HepG2 (cell line): ENCODE data around the gene ORC2. TPM values are rescaled to one million over a fixed set of nuclear protein-coding genes. Genes with fewer than 3 reads are reported as not detected.

ENCODE experiments used
- ELF3 ChIP-seq: IDR thresholded peaks from 2 replicates; pipeline ENCODE4 v1.6.1; 2016; ENCODE audit warnings: missing genetic modification reagents, missing compliant biosample characterization
- GATAD2A ChIP-seq: IDR thresholded peaks from 2 replicates; pipeline ENCODE4 v1.6.1; 2016
- HMGXB4 ChIP-seq, 2 experiments: sonication (generic) in 1 of 2; formaldehyde crosslinking in 1 of 2; IDR thresholded peaks; 2 replicates each; pipeline versions ENCODE4 v1.4.0 to v1.6.1; 2018 to 2020; ENCODE audit warnings: missing genetic modification reagents in 2 of 2, borderline replicate concordance in 1 of 2, low read depth in 1 of 2, mild to moderate bottlenecking in 1 of 2, missing biosample characterization in 1 of 2
- KLF11 ChIP-seq: IDR thresholded peaks from 2 replicates; pipeline ENCODE4 v1.6.1; 2016; ENCODE audit warnings: missing compliant biosample characterization
- MIER2 ChIP-seq: IDR thresholded peaks from 2 replicates; pipeline ENCODE4 v1.6.1; 2016; ENCODE audit warnings: missing biosample characterization, missing genetic modification reagents
- NONO ChIP-seq, 2 experiments: fragments of 450-650 bp in 1 of 2; sonication (generic) in 1 of 2; formaldehyde crosslinking in 1 of 2; IDR thresholded peaks in 1 of 2; conservative IDR thresholded peaks in 1 of 2; 2 replicates each; pipeline versions ENCODE4 v1.6.1 to v1.8.0; 2017 to 2022; ENCODE audit warnings: mild to moderate bottlenecking in 1 of 2, missing genetic modification reagents in 1 of 2, moderate library complexity in 1 of 2
- NR2C2 ChIP-seq: sonication (generic); formaldehyde crosslinking; IDR thresholded peaks from 2 replicates; pipeline ENCODE4 v1.4.0; 2020; ENCODE audit warnings: missing genetic modification reagents, mild to moderate bottlenecking, moderate library complexity, borderline replicate concordance
- PATZ1 ChIP-seq: sonication (generic); formaldehyde crosslinking; IDR thresholded peaks from 2 replicates; pipeline ENCODE4 v1.4.0; 2020; ENCODE audit warnings: missing genetic modification reagents
- SAFB2 ChIP-seq: sonication (generic); formaldehyde crosslinking; IDR thresholded peaks from 2 replicates; pipeline ENCODE4 v1.5.1; 2020; ENCODE audit warnings: missing genetic modification reagents, low read depth, mild to moderate bottlenecking, borderline replicate concordance
- STAG1 ChIP-seq: sonication (generic); formaldehyde crosslinking; IDR thresholded peaks from 2 replicates; pipeline ENCODE4 v1.4.0; 2020; ENCODE audit warnings: missing genetic modification reagents
- THAP7 ChIP-seq: sonication (generic); formaldehyde crosslinking; IDR thresholded peaks from 2 replicates; pipeline ENCODE4 v1.8.1; 2023; ENCODE audit warnings: mild to moderate bottlenecking, missing genetic modification reagents
- YEATS2 ChIP-seq: sonication (generic); formaldehyde crosslinking; IDR thresholded peaks from 2 replicates; pipeline ENCODE4 v1.4.0; 2020; ENCODE audit warnings: missing genetic modification reagents, borderline replicate concordance
- ZNF138 ChIP-seq: sonication (generic); formaldehyde crosslinking; IDR thresholded peaks from 2 replicates; pipeline ENCODE4 v1.5.0; 2020; ENCODE audit warnings: mild to moderate bottlenecking, low read depth, missing genetic modification reagents
- ZNF264 ChIP-seq: sonication (generic); formaldehyde crosslinking; IDR thresholded peaks from 2 replicates; pipeline ENCODE4 v1.4.0; 2020; ENCODE audit warnings: missing genetic modification reagents
- polyA plus RNA-seq, 8 experiments: library from polyadenylated mRNA; depleted of rRNA in 3 of 8; stranded (reverse) in 7 of 8; unstranded in 1 of 8; fragments of >200 nt; fragmentation: Illumina TruSeq in 4 of 8; extraction: Trizol in 4 of 8; gene quantifications; 2 replicates each; pipeline versions ENCODE4 v1.2.1 to v1.2.3, GENCODE V29; 2011 to 2016; ENCODE audit warnings: low read depth in 4 of 8, missing spikeins in 1 of 8, mixed read lengths in 1 of 8; ENCODE audit not compliant: insufficient read depth in 1 of 8
- total RNA-seq, 5 experiments: library from RNA; depleted of rRNA; stranded (reverse); fragments of >200 nt; fragmentation: Illumina TruSeq; extraction: Trizol; gene quantifications; 2 replicates each; pipeline ENCODE4 v1.2.3, GENCODE V29; 2016; ENCODE audit warnings: low read depth in 1 of 5
- TF ChIP-seq, protein P1 (sequence below): sonication (generic); formaldehyde crosslinking; IDR thresholded peaks from 2 replicates; pipeline ENCODE4 v1.4.0; 2020; ENCODE audit warnings: missing genetic modification reagents, borderline replicate concordance
- TF ChIP-seq, protein P2 (sequence below): sonication (generic); formaldehyde crosslinking; IDR thresholded peaks from 2 replicates; pipeline ENCODE4 v1.8.1; 2023; ENCODE audit warnings: mild to moderate bottlenecking, missing genetic modification reagents, borderline replicate concordance
- TF ChIP-seq, protein P3 (sequence below): IDR thresholded peaks from 2 replicates; pipeline ENCODE4 v1.6.1; 2018; ENCODE audit warnings: missing genetic modification reagents

Gene ORC2
- total and polyA plus RNA-seq, 2 of the 13 experiments (the other 11 are each of a cell fraction or from before 2014, with no cell fraction given): 19.3 to 73.5 TPM

- TF ChIP-seq, protein P1, sequence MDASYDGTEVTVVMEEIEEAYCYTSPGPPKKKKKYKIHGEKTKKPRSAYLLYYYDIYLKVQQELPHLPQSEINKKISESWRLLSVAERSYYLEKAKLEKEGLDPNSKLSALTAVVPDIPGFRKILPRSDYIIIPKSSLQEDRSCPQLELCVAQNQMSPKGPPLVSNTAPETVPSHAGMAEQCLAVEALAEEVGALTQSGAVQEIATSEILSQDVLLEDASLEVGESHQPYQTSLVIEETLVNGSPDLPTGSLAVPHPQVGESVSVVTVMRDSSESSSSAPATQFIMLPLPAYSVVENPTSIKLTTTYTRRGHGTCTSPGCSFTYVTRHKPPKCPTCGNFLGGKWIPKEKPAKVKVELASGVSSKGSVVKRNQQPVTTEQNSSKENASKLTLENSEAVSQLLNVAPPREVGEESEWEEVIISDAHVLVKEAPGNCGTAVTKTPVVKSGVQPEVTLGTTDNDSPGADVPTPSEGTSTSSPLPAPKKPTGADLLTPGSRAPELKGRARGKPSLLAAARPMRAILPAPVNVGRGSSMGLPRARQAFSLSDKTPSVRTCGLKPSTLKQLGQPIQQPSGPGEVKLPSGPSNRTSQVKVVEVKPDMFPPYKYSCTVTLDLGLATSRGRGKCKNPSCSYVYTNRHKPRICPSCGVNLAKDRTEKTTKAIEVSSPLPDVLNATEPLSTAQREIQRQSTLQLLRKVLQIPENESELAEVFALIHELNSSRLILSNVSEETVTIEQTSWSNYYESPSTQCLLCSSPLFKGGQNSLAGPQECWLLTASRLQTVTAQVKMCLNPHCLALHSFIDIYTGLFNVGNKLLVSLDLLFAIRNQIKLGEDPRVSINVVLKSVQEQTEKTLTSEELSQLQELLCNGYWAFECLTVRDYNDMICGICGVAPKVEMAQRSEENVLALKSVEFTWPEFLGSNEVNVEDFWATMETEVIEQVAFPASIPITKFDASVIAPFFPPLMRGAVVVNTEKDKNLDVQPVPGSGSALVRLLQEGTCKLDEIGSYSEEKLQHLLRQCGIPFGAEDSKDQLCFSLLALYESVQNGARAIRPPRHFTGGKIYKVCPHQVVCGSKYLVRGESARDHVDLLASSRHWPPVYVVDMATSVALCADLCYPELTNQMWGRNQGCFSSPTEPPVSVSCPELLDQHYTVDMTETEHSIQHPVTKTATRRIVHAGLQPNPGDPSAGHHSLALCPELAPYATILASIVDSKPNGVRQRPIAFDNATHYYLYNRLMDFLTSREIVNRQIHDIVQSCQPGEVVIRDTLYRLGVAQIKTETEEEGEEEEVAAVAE (CRISPR knock-in tag): peak; percentile 68; the same call in 1 of the 2 replicates
- TF ChIP-seq NR2C2 (CRISPR knock-in tag) (no peak), NONO (IDR thresholded peaks at IDR 0.05) (no peak), NONO (CRISPR knock-in tag; conservative IDR thresholded peaks at IDR 0.05) (peak; percentile 50; the same call in 1 of the 2 replicates), ZNF138 (CRISPR knock-in tag) (no peak), SAFB2 (CRISPR knock-in tag) (no peak), ELF3 (CRISPR knock-in tag) (peak; percentile 44; the same call in 1 of the 2 replicates), KLF11 (CRISPR knock-in tag) (peak; percentile 49; the same call in 1 of the 2 replicates), GATAD2A (peak; percentile 52; the same call in 1 of the 2 replicates), YEATS2 (CRISPR knock-in tag) (peak; percentile 58; the same call in 1 of the 2 replicates), THAP7 (CRISPR knock-in tag) (peak; percentile 70; the same call in 1 of the 2 replicates), HMGXB4 (CRISPR knock-in tag; IDR thresholded peaks at IDR 0.05; ENCODE audit: borderline replicate concordance in 1 of 2, low read depth in 1 of 2) (peak in 1 of 2 experiments; percentile 60; a peak in 1 of 4 replicates), MIER2 (0 out of 2 replicates have a peak, but pooled peaks have one; percentile 30), PATZ1 (CRISPR knock-in tag) (0 out of 2 replicates have a peak, but pooled peaks have one; percentile 16), ZNF264 (CRISPR knock-in tag) (no peak), STAG1 (peak; percentile 98)
- TF ChIP-seq, protein P2, sequence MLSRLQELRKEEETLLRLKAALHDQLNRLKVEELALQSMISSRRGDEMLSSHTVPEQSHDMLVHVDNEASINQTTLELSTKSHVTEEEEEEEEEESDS (CRISPR knock-in tag): peak; percentile 56; the same call in 1 of the 2 replicates
- TF ChIP-seq, protein P3, sequence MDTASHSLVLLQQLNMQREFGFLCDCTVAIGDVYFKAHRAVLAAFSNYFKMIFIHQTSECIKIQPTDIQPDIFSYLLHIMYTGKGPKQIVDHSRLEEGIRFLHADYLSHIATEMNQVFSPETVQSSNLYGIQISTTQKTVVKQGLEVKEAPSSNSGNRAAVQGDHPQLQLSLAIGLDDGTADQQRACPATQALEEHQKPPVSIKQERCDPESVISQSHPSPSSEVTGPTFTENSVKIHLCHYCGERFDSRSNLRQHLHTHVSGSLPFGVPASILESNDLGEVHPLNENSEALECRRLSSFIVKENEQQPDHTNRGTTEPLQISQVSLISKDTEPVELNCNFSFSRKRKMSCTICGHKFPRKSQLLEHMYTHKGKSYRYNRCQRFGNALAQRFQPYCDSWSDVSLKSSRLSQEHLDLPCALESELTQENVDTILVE (CRISPR knock-in tag): 0 out of 2 replicates have a peak, but pooled peaks have one; percentile 52
These were observed 57.7 kb downstream of the ORC2 start (continued) for GRCh38 chr2:200905618-200906296.
